NCI-H524 treated with DMSO at 0.1 percent for 48 hours (cell line): ENCODE data around the gene FAM177B.

Experiments used
- DNase-seq: peaks from one replicate; lab custom pipeline; 2025; lab: John Stamatoyannopoulos, UW

The FAM177B gene

DNA sequence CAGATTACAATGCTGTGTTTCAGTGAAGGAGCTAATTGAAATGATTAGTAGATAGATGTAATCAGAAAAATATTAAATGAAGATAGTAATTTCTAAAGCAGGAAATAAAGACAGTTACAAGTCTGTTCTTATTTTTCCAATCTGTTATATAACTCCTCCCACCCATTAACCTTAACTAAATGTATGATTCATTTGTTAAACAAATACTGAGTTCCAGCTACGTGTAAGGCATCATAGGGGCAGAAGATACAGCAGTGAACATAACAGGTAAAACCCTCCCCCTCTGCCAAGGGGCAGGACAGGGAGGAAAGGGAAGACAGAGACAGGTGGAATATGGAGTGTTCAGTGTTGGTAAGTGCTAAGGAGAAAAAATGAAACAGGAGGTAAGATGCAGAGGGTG is at the start of gene FAM177B:
TSS of gene FAM177B (plus strand) at position 231 of the 400 bp plus-strand sequence. CDS start 9,344 bp downstream, outside the sequence.
- no peak for DNase-seq

DNA sequence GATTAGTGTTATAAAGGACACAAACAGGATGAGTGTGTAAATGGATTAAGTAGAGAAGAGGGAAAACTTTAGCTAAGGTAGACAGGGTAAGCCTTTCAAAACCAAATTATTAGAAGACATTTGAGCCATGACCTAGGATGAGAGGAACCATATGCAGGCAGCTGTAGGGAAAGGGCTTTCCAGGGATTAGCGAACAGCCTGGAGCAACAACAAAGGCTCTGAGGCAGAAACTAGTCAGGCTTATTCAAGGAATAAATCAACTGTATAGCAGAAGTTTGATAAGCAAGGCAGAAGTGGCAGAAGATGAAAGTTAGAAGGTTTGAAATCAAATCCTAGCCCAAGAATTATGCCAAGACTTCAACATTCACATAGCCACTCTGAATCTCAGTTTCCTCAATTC is 46.0 kb upstream of the FAM177B start:
- DNase-seq: no peak

DNA sequence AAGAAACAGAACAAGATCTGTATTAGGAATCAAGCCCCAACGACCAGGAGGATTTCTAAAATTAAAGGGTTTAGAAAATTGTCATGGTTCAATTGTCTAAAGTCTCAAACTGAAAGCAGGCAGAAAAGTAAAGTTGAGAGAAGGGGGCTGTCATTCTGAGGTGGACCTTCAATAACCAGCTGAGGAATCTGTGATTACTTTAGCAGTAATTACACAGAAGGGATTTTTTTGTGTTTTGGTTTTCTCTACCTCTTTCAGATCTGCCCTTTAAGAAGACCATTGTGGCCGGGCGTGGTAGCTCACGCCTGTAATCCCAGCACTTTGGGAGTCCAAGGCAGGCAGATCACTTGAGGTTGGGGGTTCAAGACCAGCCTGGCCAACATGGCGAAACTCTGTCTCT is 42.1 kb upstream of the FAM177B start:
- no peak for DNase-seq

DNA sequence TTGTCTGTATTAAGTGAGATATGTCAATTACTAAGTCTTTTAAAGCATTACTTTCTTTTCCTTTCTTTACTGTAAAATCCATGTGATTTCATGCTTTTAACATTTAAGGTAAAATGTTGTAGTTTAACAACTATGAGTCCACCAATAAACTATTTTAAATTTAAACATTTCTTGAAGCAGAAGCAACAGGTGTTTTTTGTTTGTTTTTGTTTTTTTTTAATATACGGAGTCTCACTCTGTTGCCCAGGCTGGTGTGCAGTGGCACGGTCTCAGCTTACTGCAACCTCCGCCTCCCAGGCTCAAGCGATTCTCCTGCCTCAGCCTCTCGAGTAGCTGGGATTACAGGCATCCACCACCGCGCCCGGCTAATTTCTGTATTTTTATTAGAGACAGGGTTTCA is 40.3 kb upstream of the FAM177B start:
- DNase-seq: no peak

DNA sequence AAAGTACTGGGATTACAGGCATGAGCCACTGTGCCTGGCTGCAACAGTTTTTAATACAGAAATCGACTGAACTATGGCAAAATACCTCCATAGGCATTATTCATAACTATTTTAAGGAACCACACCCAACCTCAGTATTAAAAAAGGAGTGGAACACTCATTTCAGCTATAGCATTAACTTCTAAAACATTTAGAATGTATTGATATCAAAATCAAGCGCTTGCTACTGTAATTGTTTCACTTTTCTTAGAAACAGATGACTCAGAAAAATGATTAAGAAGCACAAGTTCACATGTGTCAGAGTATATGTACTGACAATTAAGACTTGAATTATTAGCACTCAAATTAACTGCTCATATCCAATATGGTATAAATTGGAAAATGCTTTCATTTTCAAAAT is 39.8 kb upstream of the FAM177B start:
- no peak for DNase-seq

DNA sequence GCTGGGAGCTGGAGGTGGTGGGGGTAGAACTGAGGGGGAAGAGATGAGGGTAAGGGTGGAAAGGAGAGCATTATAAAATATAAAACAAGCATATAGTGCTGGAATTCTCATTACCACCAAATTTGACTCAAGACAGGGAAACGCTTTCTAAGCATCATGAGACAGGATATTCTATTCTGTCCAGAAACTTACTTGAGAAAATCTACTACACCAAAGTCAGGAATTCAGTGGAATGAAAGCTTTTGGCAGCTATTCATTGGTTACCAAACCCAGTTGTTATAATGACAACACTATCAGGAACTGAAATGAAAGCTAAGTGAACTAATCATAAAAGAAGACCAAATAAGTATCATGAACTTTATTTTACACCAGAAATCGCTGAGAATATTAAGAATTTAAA is 39.2 kb upstream of the FAM177B start:
- no peak for DNase-seq

DNA sequence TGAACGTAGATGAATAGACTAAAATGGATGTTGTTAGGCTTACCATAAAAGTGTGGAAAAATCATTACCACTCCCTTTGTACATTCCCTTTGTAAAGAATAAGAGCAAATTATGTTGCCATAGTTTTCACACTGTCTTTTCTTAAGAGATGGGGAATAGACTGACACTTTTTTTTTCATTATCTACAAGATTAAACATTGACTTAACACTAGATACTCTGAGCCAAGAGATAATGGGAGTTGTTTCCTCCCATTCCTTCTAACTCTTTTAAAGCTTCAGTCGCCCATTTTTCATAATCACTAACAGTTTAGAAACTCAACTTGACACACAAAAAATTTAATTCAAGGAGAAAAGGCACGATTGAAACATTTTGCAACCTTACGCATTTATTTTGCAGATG is 34.8 kb upstream of the FAM177B start:
- DNase-seq: no peak

DNA sequence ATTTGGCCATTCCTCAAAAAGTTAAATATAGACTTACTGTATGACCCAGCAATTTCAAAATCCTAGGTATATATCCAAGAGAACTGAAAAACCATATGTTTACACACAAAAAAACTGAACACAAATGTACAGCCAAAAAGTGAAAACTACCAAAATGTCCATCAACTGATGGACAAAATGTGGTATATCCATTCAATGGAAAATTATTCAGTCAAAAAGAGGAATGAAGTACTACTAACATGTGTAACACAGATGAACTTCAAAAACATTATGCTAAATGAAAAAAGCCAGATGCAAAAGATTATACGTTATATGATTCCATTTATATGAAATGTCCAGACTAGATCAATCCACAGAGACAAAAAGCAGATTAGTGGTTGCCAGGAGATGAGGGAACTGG is 32.7 kb upstream of the FAM177B start:
- DNase-seq: no peak

DNA sequence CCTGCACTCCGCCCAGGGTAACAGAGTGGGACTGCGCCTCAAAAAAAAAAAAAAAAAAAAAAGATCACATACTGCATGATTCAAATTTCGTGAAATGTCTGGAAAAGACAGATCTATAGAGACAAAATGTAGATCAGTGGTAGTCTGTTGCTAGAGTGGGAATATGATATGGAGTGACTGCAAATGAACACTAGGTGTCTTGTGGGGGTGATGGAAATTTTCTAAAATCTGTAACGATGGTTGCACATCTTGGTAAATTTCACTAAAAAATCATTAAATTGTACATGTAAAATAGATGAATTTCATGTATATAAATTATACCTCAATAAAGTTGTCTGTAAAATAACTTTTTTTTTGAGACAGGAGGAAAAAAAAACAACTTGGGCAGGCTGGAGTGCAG is 30.2 kb upstream of the FAM177B start:
- no peak for DNase-seq

DNA sequence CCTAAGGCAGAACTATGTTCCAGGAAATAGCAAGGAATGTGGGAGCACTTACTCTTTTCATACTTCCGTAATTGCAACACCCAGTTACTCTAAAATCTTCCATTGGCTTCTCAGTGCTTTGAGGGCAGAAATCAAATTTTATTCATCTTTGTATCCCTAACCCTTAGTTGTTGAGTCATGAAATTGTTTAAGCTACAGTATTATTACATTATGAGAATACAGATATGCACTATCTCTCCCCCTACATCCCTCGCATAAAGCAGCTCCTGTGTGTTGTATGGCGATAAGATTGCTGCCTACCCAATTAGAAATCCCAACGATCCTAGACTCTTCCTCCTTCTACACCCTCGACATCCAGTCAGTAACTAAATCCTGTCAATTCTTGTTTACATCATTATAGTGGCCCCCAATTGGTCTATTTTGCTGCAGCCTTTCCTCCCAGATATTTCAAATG is 27.3 kb upstream of the FAM177B start:
- DNase-seq: no peak

DNA sequence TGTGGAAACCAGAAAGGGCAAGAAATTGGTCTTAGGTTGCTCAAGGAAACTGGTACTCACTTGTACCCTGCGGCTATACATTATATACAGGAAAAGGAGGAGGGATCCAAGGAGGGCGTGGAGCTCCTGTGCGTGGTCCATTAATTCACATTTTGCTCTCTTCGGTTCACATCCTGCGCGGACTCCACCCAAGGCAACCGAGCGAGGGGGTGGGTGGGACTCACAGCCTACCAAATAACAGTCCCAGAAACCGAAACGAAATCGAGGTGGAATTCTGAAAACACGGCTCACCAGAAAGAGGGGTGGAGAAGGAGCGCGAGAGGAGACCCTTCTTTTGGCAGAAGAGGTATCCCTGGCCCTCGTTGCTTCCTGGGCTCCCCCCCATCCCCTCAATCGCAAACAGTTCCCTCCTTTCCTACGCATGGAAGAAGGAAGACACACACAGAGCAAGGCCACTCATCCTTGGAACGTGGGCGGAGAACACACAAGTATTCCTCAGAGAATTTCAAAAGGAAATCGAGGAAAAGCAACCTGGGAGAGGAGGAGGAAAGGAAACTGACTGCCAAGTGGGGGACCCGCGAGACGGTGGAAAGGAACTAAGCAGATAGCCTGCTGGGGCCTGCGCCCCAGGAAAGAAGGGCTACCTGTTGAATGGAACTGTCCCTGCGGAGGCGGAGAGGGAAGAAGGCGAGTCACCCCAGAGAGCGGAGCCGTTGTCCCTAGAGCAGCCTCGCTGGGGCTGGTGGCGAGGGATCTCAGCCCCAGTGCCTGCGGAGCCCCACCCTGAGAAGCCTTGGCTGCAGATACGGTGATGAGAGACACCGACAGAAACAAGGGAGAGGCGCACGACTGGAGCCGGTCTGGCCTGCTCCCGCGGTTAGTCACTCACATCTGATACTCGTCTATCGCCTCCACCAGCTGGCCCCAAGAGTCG is 25.4 kb upstream of the FAM177B start:
- DNase-seq: peak; percentile 7

DNA sequence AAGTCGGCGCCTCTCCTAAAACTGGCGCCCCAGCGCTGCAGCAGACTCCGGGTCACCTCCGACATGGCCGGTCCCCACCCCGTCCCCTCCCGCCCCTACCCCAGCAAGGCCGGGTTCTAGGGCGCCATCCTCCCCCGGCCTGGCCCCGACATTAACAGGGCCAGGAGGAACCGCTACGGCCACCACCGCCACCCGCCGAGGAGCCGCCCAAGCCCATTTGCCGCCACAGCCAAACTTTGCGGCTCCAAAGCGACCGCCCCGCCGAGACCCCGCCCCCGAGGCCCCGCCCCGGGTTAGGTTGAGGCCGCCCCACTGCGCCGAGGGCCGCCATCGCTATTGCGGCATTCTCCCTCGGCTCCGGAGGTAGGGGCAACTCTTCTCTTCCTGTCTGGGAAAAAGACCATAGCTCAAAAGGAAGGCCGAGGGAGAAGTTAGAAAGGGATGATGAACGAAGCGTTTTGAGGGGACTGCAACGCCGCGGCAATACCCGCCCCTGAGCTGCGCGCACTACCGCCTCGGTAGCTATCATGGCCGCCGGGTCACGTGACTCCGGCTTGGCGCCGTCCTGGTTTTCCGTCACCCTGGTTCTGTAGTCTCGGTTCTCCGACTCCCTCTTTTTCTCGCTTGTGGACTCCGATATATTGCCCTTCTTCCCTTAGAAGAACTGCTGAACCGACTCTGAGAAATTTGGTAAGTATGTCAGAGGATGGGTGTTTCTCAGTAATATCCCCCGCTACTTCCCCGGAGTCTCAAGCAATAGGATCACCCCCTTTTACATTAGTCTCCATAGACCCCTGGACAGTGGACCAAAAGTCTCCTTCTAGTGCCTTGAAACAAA is 24.5 kb upstream of the FAM177B start, which contains the start of the genes AIDA and BROX:
TSS of gene AIDA (minus strand) at position 239 of the 838 bp plus-strand sequence. CDS start at position 65, 174 bp downstream.
TSS of gene BROX (plus strand) at position 312 of the 838 bp plus-strand sequence. CDS start 3,136 bp downstream, outside the sequence.
- DNase-seq: peak; percentile 17

DNA sequence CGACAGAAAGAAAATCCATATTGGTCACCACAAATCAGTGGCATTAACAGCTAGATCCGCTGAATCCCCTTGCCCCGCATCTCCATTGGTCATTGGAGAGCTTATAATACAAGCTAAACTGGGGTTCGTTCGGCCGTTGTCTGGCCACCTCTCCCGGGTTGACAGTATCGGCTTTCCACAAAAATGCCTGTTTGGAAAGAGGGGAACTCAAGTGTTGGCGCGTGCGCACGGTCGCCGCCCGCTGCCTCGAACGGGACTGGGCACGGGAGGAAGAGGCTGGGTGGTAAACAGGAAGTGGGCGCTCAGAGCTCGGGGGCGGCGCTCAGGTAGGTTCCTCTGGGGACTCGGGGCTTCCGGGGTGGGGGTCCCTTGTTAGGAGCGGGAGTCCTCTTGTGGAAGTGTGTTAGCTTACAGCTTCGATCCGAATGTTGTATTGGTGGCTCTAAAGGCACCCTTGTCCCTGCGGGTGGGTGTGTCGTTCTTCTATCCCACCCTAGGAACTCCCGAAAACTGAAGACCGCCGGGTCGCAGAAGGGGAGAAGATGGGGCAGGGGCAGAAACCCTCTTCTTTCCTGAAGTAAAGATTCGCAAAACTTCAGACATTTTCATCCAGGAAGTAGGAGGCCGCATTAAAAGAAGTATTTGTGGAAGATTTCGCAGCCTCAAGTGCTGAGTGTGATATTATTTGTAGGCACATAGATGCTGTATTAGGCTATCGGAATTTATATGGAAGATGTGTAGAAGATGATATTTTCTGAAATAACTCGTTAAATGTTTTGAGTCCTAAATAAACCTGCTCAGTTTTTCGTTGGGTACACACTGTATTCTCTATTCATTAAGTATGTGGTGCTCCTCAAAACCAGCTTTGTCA is 23.7 kb upstream of the FAM177B start:
- peak; percentile 65 for DNase-seq

DNA sequence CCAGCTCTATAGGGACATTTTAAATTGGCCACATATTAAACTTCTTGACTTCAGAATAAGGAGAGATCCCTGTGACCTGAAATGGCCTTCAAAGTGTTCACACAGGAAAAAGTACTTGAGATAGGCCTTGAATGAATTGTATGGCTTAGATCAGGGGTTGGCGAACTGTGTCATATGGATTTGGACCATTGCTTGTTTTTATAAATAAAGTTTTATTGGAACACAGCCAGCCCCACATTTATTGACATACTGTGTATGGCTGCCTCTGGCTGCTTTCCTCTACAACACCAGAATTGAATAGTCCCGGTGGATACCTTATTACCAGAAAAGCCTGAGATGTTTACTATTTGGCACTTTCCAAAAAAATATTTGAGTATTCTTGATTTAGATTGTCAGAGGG is 20.6 kb upstream of the FAM177B start:
- no peak for DNase-seq

DNA sequence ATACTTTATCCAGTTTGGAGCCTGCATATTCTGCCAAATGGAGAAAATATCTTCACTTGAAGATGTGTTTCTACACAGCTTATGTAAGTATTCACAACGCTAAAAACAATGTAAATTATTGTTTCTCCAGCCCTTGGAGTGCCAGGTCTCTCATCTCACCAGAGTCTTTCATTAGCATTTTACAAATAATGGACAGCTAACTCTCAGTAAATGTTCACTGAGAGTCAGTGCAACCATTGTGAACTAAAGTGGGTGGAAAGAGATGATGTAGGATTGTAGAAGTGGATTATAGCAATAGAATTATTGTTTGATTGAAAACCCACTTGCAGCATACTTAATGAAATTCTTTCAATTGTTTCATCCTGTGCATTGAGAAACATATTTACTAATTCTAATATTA is 8.3 kb upstream of the FAM177B start:
- no peak for DNase-seq

DNA sequence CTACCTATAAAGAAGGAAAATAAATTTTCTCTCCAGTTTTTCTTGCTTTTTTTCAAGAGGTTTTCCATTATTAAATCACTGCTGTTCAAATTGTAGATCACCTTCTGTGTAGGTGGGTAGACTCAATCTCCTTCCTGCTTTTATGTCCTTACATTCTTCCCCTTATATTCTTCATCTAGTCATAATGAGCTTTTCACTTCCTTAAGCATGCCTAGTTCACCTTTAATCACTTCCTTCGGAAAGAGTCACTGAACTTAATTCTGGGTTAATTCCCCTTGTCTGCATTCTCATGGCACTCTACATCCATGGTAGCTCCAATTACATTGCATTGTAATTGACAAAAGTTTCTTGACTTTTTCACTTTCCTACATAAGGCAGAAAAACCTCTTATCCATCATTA is 6.1 kb upstream of the FAM177B start:
- DNase-seq: no peak

DNA sequence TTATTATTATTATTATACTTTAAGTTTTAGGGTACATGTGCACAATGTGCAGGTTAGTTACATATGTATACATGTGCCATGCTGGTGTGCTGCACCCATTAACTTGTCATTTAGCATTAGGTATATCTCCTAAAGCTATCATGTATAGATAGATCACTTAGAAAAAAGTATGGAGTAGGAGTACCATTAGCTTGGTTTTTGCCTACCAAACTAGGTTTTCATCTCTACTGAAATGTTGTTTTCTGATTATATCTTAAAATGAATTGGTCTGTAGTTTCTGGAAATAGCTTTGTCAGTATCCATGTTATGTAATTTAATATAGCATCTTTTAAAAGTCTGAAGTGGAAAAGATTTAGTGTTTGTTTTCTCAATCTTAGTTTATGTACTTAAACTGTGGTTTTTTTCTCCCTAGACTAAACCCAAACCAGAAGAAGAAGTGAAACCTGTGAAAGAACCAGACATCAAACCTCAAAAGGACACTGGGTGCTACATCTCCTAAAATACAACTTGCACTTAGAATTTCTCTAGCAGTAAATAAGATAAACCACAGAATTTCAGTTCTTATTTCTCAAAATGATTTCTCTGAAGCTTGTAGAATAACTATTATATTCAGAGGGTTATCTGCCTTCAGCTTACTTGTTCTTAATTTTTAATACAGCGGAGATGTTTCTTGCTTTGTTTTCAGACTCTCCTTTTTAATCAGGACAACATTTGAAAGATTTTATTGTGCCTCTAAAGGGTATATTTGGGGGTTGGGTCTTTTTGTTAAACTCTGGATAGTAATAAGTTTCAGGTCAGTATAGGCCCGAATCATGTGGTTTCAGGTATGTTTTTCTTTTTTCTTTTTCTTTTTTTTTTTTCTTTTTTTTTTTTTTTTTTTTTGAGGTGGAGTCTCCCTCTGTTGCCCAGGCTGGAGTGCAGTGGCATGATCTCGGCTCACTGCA is 4.5 kb upstream of the FAM177B start:
- no peak for DNase-seq

DNA sequence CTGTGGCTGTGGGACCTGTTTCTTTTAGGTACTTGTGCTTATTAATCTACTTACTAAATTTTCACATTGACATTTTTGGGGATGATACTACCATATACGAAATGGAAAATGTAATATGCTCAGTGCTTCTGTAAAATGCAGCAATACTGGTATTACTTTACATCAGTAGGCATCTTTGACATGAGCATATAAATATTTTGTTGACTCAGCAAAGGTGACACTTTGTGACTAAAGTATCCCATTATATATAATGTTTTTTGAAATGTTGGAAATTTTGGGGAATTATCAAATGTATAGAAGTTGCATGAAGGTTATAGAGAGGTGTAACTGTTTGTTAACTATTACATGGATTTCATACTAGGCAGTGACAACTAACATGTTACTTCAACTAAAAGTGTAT is 2.3 kb upstream of the FAM177B start:
- no peak for DNase-seq

DNA sequence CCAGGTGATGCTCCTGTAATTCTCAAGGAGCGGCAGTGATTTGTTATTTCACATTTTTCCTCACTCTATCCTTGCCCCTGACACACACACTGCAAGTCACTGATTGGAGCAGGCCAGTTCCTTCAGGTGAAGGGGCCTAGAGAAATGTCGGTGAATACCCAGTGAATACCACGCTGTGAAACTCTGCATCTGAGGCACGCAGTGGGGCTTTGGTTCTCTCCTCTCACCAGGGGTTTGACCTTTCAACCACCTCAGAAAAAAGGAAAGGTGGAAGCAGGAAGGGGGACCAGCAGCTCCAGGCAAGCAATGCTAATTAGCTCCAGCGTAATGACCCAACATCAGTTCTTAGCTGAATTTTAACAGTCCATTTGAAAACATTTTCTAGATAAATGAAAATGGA is 532 bp upstream of the FAM177B start:
- DNase-seq: no peak

DNA sequence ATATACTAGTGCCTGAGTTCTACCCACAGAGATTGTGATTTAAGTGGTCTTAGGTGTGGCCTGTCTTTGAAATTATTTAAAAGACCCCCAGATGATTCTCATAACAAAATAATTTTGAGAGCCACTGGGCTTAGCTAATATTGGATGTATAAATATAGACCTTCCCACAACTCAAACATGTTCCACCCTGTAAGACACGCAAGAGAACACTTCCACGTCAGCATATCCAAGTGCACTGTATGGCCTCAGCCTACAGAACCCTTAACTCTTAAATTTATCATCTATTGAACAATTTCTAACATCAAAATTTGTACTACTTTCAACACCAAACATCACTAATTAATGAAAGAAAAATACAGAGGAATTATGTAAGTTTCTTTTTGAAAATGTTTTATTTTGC is 2.5 kb downstream of the FAM177B start:
- DNase-seq: no peak

DNA sequence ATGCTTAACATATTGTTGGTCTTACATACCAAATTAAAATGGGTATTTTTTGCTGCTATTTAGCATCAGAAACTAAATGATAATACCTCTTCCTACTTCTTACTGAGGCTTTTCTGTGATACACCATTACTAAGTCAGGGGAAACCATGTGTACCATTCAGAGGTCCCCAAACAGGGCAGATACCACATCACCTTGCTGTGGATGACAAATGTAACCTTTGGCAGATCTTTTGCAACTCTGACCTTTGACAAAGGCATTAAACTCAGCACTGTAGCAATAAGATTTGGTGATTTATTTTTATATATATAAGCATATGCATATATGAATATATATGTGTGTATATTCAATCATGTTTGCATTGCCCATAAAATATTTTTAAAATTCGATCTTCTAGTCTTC is 2.9 kb downstream of the FAM177B start:
- DNase-seq: no peak
